ENCODE measurements around the gene EIF2S2.

DNA sequence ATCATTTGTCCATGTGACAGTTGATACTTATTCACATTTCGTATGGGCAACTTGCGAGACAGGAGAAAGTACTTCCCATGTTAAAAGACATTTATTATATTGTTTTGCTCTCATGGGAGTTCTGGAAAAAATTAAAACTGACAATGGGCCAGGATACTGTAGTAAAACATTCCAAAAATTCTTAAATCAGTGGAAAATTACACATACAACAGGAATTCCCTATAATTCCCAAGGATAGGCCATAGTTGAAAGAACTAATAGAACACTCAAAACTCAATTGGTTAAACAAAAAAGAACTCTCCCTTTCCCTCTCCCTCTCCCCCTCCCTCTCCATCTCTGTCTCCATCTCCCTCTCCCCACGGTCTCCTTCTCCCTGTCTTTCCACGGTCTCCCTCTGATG lies 19.4 kb upstream of the EIF2S2 start:
- TF ChIP-seq, protein P1, sequence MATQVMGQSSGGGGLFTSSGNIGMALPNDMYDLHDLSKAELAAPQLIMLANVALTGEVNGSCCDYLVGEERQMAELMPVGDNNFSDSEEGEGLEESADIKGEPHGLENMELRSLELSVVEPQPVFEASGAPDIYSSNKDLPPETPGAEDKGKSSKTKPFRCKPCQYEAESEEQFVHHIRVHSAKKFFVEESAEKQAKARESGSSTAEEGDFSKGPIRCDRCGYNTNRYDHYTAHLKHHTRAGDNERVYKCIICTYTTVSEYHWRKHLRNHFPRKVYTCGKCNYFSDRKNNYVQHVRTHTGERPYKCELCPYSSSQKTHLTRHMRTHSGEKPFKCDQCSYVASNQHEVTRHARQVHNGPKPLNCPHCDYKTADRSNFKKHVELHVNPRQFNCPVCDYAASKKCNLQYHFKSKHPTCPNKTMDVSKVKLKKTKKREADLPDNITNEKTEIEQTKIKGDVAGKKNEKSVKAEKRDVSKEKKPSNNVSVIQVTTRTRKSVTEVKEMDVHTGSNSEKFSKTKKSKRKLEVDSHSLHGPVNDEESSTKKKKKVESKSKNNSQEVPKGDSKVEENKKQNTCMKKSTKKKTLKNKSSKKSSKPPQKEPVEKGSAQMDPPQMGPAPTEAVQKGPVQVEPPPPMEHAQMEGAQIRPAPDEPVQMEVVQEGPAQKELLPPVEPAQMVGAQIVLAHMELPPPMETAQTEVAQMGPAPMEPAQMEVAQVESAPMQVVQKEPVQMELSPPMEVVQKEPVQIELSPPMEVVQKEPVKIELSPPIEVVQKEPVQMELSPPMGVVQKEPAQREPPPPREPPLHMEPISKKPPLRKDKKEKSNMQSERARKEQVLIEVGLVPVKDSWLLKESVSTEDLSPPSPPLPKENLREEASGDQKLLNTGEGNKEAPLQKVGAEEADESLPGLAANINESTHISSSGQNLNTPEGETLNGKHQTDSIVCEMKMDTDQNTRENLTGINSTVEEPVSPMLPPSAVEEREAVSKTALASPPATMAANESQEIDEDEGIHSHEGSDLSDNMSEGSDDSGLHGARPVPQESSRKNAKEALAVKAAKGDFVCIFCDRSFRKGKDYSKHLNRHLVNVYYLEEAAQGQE (IDR thresholded peaks at IDR 0.05): no peak
- TF ChIP-seq, protein P2, sequence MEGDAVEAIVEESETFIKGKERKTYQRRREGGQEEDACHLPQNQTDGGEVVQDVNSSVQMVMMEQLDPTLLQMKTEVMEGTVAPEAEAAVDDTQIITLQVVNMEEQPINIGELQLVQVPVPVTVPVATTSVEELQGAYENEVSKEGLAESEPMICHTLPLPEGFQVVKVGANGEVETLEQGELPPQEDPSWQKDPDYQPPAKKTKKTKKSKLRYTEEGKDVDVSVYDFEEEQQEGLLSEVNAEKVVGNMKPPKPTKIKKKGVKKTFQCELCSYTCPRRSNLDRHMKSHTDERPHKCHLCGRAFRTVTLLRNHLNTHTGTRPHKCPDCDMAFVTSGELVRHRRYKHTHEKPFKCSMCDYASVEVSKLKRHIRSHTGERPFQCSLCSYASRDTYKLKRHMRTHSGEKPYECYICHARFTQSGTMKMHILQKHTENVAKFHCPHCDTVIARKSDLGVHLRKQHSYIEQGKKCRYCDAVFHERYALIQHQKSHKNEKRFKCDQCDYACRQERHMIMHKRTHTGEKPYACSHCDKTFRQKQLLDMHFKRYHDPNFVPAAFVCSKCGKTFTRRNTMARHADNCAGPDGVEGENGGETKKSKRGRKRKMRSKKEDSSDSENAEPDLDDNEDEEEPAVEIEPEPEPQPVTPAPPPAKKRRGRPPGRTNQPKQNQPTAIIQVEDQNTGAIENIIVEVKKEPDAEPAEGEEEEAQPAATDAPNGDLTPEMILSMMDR (IDR thresholded peaks at IDR 0.05): no peak

All from A549 (cell line).